Stimulated activated memory B cell treated with anti-CD40 and anti-IgM and Interleukin-4, amounts not matched to agents 10 μg/mL and 1 μg/mL and 100 μg/mL, for 72 hours (primary cell): Measurements from ENCODE around the gene ZBED4.
A peak's percentile ranks its signal among the peaks of the same experiment; 100 is the strongest.

Experiments
- ATAC-seq: fragments of 150-1000 bp; cut with Tn5 transposase; 2 replicates; pipeline ENCODE4 v1.10.0; 2021
- H3K27ac Mint-ChIP-seq: one replicate; pipeline ENCODE4 v1.8.0; 2022; ENCODE audit warnings: mild to moderate bottlenecking, mixed read lengths
- H3K27me3 Mint-ChIP-seq: one replicate; pipeline ENCODE4 v1.8.0; 2022; ENCODE audit warnings: mixed read lengths
- H3K36me3 Mint-ChIP-seq: one replicate; pipeline ENCODE4 v1.8.0; 2022; ENCODE audit warnings: mixed read lengths
- H3K4me1 Mint-ChIP-seq: one replicate; pipeline ENCODE4 v1.8.0; 2022; ENCODE audit warnings: mixed read lengths
- H3K4me3 Mint-ChIP-seq: one replicate; pipeline ENCODE4 v1.8.0; 2022; ENCODE audit warnings: mild to moderate bottlenecking, moderate library complexity, mixed read lengths
- H3K9me3 Mint-ChIP-seq: one replicate; pipeline ENCODE4 v1.8.0; 2022; ENCODE audit warnings: mixed read lengths

The ZBED4 gene

DNA sequence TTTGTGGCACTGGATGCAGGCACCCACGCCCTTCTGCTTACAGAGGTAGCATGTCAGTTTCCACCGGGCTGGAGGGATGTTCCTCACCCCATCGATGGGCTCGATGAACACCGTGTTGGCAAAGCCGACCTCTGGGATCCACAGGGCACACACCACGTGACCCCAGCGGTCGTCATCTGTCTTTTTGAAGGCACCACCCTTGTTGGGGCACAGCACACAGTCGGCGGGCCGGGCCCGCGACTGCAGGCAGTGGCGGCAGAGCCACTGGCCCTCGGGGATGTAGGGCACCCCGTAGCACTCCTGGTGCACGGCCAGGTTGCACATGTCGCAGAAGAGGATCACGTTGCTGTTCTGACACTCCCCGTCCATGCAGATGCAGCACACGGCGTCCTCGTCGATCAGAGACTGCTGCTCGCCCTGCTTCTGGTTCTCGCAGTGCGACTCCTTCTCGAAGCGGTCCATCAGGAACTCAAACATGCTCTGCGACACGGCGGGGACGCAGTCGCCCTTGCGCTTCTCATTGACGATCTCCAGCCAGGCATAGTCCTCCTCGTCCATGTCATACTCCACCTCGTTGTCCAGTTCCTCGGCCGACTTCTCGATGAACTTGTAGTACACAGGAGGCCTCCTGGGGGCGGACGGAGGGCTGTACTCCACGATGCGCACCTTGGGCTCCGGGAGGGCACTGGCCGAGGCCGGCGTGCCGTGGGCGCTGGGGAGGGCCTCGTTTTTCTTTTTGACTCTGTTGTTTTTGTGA, 30.2 kb upstream of the ZBED4 start:
- no peaks in the 10 kb centered on the region for H3K9me3 Mint-ChIP-seq
- peaks cover 63% of the 10 kb centered on the region for H3K4me1 Mint-ChIP-seq
- no peak overlapping the region for H3K4me3 Mint-ChIP-seq
- H3K27me3 Mint-ChIP-seq = no peaks in the 10 kb centered on the region
- ATAC-seq = no peak
- H3K27ac Mint-ChIP-seq = no peak overlapping the region
- peaks cover 56% of the 10 kb centered on the region for H3K36me3 Mint-ChIP-seq

- ATAC-seq = no peak
- Mint-ChIP-seq H3K9me3 (no peaks in the 10 kb centered on the region), H3K27me3 (no peaks in the 10 kb centered on the region), H3K27ac (no peak overlapping the region), H3K36me3 (peaks cover 47% of the 10 kb centered on the region), H3K4me1 (peaks cover 63% of the 10 kb centered on the region), H3K4me3 (peak overlapping the region; percentile 10)
Measured at GRCh38 chr22:49824185-49824925, 29.3 kb upstream of the ZBED4 start.

DNA sequence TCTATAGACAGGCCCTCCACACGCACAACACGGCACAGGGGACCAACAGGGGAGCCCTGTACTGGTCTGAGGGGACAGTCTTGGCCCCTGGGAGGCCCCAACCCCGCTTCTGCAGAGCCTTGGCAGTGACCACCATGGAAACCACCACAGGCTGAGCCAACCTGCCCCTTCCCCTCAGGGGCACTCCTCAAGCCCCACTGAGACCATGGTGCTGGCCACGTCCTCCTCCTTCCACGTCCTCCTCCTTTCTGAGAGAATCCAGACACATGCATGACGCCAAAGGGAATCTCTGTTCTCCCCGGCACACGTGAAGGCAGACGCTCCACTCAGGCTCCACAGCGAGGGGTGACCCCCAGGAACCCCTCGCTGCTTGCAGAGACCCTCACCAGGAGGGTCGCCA, 28.7 kb upstream of the ZBED4 start:
- Mint-ChIP-seq H3K27ac (no peak overlapping the region), H3K27me3 (no peaks in the 10 kb centered on the region), H3K36me3 (peaks cover 47% of the 10 kb centered on the region), H3K4me1 (peaks cover 68% of the 10 kb centered on the region), H3K9me3 (no peaks in the 10 kb centered on the region), H3K4me3 (peak overlapping the region; percentile 86)
- ATAC-seq = no peak

- Mint-ChIP-seq H3K36me3 (peaks cover 44% of the 10 kb centered on the region), H3K27ac (peak overlapping the region; percentile 83), H3K27me3 (no peaks in the 10 kb centered on the region), H3K9me3 (no peaks in the 10 kb centered on the region), H3K4me1 (peaks cover 68% of the 10 kb centered on the region), H3K4me3 (peak overlapping the region; percentile 86)
- ATAC-seq = no peak
Measured at GRCh38 chr22:49825436-49825835, 28.2 kb upstream of the ZBED4 start.

DNA sequence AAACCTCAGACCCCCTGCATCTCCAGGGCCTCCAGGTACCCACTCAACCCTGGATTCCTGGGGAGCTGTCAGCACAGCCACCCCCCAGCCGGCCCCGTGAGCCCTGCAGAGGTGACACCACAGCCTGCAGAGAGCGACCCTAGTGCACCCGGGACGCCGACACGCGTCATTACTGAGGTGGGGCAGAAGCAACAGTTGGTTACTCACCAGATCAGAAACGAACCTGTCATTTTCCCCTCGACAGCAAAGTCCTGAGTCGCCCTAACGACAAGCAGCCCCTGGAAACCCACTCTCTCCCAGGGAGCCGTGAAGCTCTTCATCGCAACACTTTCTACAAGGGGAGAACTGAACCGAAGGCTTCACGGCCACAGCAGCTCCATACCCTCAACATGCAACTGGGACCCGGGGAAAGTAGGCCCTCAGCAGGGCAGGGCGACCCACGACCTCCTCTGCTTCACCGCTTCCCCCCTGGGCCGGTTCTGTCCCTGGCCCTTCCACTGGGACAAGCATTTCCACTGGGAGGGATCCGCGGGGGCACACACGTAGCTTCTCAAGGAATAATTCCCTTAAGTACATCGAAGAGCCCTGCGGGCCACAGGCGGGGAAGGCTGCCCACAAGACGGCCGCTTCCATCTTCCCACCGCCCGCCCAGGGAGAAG, 27.6 kb upstream of the ZBED4 start:
- peaks cover 62% of the 10 kb centered on the region for H3K4me1 Mint-ChIP-seq
- H3K4me3 Mint-ChIP-seq = peak overlapping the region; percentile 86
- peak overlapping the region; percentile 83 for H3K27ac Mint-ChIP-seq
- no peaks in the 10 kb centered on the region for H3K27me3 Mint-ChIP-seq
- ATAC-seq = no peak
- H3K9me3 Mint-ChIP-seq = no peaks in the 10 kb centered on the region
- H3K36me3 Mint-ChIP-seq = peaks cover 37% of the 10 kb centered on the region

GRCh38 chr22:49826603-49827270, 26.9 kb upstream of the ZBED4 start:
- peak; percentile 42 for ATAC-seq
- Mint-ChIP-seq H3K36me3 (peaks cover 31% of the 10 kb centered on the region), H3K27ac (peak overlapping the region; percentile 83), H3K4me1 (peaks cover 55% of the 10 kb centered on the region), H3K4me3 (peak overlapping the region; percentile 86), H3K27me3 (no peaks in the 10 kb centered on the region), H3K9me3 (no peaks in the 10 kb centered on the region)

DNA sequence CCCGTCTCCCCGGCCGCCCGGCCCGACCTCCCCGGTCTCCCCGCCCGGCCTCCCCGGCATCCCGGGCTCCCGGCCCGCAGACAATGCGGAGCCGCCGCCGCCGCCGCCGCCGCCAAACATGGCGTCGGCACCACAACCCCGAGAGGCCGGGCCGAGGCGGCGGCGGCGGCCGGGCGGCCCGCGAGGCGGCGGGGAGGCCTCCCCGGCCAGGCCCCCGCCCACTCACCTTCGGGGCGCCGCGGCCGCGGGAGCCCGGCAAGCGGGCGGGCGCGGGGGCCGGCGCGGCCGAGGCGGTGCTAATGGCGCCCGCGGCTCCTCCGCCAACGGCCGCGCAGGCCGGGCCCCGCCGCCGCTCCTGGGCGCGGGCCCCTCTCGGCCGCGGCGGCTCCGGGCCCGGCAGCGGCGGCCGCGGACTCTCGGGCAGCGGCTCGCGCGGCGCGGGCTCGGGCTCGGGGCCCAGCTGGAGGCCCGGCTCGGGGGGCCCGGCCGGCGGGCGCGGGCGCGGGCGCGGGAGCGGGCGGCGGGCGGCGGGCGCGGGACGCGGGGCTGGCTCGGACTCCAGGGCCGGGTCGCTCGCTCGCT, 26.3 kb upstream of the ZBED4 start:
- Mint-ChIP-seq H3K36me3 (peaks cover 25% of the 10 kb centered on the region), H3K4me3 (peak overlapping the region; percentile 63), H3K9me3 (no peaks in the 10 kb centered on the region), H3K4me1 (peaks cover 49% of the 10 kb centered on the region), H3K27ac (peak overlapping the region; percentile 84), H3K27me3 (no peaks in the 10 kb centered on the region)
- peak; percentile 49 for ATAC-seq

- no peaks in the 10 kb centered on the region for H3K27me3 Mint-ChIP-seq
- H3K9me3 Mint-ChIP-seq = no peaks in the 10 kb centered on the region
- peaks cover 18% of the 10 kb centered on the region for H3K36me3 Mint-ChIP-seq
- peak within 1 kb of the TSS; percentile 84 for H3K27ac Mint-ChIP-seq
- H3K4me1 Mint-ChIP-seq = peaks cover 49% of the 10 kb centered on the region
- peak; percentile 83 for ATAC-seq
- H3K4me3 Mint-ChIP-seq = peak within 1 kb of the TSS; percentile 86
Measured at GRCh38 chr22:49827853-49828598, 25.6 kb upstream of the ZBED4 start, which contains the start of gene BRD1. Gene BRD1 (minus strand): TSS chr22:49827873. CDS start chr22:49824317, 3,556 bp downstream.

GRCh38 chr22:49828599-49828965, 25.1 kb upstream of the ZBED4 start:
- H3K36me3 Mint-ChIP-seq = peaks cover 13% of the 10 kb centered on the region
- peak overlapping the region; percentile 17 for H3K4me3 Mint-ChIP-seq
- no peaks in the 10 kb centered on the region for H3K9me3 Mint-ChIP-seq
- H3K27me3 Mint-ChIP-seq = no peaks in the 10 kb centered on the region
- peaks cover 48% of the 10 kb centered on the region for H3K4me1 Mint-ChIP-seq
- peak overlapping the region; percentile 84 for H3K27ac Mint-ChIP-seq
- ATAC-seq = peak; percentile 1

GRCh38 chr22:49829044-49829853, 24.4 kb upstream of the ZBED4 start:
- Mint-ChIP-seq H3K4me1 (peaks cover 41% of the 10 kb centered on the region), H3K4me3 (peak overlapping the region; percentile 34), H3K9me3 (no peaks in the 10 kb centered on the region), H3K27me3 (no peaks in the 10 kb centered on the region), H3K27ac (peak overlapping the region; percentile 84), H3K36me3 (peaks cover 6% of the 10 kb centered on the region)
- ATAC-seq = no peak

DNA sequence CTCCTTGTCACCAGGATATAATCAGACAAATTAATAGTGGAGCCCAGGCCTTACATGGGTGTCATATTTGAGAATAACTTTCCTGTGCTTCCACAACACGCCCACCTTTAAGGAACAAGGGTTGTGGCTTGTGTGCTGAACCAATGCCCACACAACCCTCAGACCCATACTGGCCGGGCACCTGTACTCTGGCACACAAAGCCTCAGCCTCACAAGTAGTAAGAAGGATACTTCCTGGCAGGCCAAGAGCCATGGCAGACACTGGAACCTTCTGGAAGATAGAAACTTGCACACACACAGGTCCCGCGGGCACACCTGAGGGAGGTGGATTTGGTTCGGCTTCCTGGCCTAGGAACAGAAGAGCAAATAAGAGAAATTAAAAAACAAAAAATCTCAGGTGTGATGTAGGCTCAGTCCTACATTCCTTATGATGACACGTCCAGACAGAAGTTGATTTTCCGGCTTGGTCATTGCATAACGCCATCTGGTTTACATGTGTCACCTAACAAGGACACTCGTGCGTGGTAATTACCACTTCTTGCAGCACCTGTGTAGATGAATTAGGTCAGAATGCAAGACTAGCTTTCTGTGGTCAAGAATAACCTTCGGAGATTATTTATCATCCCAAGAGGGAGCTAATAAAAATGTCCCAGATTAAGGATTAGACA, 20.2 kb upstream of the ZBED4 start:
- Mint-ChIP-seq H3K4me3 (no peak overlapping the region), H3K27ac (no peak overlapping the region), H3K4me1 (peaks cover 17% of the 10 kb centered on the region), H3K9me3 (no peaks in the 10 kb centered on the region), H3K36me3 (no peaks in the 10 kb centered on the region), H3K27me3 (peaks cover 12% of the 10 kb centered on the region)
- ATAC-seq = no peak

GRCh38 chr22:49838771-49839717, 14.6 kb upstream of the ZBED4 start:
- Mint-ChIP-seq H3K9me3 (no peaks in the 10 kb centered on the region), H3K4me1 (peaks cover 12% of the 10 kb centered on the region), H3K27me3 (peaks cover 12% of the 10 kb centered on the region), H3K36me3 (no peaks in the 10 kb centered on the region), H3K4me3 (peak overlapping the region; percentile 72), H3K27ac (peak overlapping the region; percentile 76)
- ATAC-seq = peak; percentile 91
